H1 (cell line): ENCODE measurements around the gene NIT2. TPM values are rescaled to one million over a fixed set of nuclear protein-coding genes. Genes with fewer than 3 reads are reported as not detected.

Experiments
- BRCA1 ChIP-seq: IDR thresholded peaks from 2 replicates; pipeline ENCODE4 v1.6.1; 2012; ENCODE audit warnings: low read depth, low read length, improper control_type of control experiment
- CBX5 ChIP-seq: fragments of 300-800, 300-1000 bp; sonication (generic); IDR thresholded peaks from 2 replicates; pipeline ENCODE4 v1.7.1; 2016; ENCODE audit warnings: antibody characterized with exemption, low read length, low read depth
- CHD1 ChIP-seq: IDR thresholded peaks from 2 replicates; pipeline ENCODE4 v1.6.1; 2012; ENCODE audit warnings: low read depth, low read length, improper control_type of control experiment
- CHD2 ChIP-seq: IDR thresholded peaks from 2 replicates; pipeline ENCODE4 v1.6.1; 2012; ENCODE audit warnings: low read length, improper control_type of control experiment
- CREB1 ChIP-seq: IDR thresholded peaks from 2 replicates; pipeline ENCODE4 v1.6.1; 2012; ENCODE audit warnings: inconsistent platforms
- HDAC2 ChIP-seq, 2 experiments: fragments of 300-600 bp in 1 of 2; sonication (generic) in 1 of 2; IDR thresholded peaks; 2 replicates each; pipeline ENCODE4 v1.6.1; 2011 to 2012; ENCODE audit warnings: low read depth in 2 of 2, low read length in 2 of 2, mild to moderate bottlenecking in 2 of 2, moderate library complexity in 2 of 2, borderline replicate concordance in 1 of 2, inconsistent platforms in 1 of 2
- JUN ChIP-seq: IDR thresholded peaks from 2 replicates; pipeline ENCODE4 v1.6.1; 2011; ENCODE audit warnings: low read depth, mild to moderate bottlenecking, improper control_type of control experiment, low read length
- KDM4A ChIP-seq: IDR thresholded peaks from one replicate; pipeline ENCODE4 v1.7.1; 2012; ENCODE audit warnings: low read depth, mild to moderate bottlenecking, moderate library complexity, low read length, inconsistent platforms; ENCODE audit not compliant: severe bottlenecking
- NANOG ChIP-seq: IDR thresholded peaks from 2 replicates; pipeline ENCODE4 v1.6.1; 2011; ENCODE audit warnings: low read length, low read depth, mild to moderate bottlenecking, inconsistent platforms; ENCODE audit not compliant: insufficient read depth, poor library complexity, severe bottlenecking
- RBBP5 ChIP-seq: IDR thresholded peaks from 2 replicates; pipeline ENCODE4 v1.7.1; 2012; ENCODE audit warnings: low read depth, mild to moderate bottlenecking, inconsistent platforms, low read length, moderate library complexity, borderline replicate concordance
- RFX5 ChIP-seq: IDR thresholded peaks from 2 replicates; pipeline ENCODE4 v1.6.1; 2011; ENCODE audit warnings: low read depth, low read length, improper control_type of control experiment, borderline replicate concordance
- SIRT6 ChIP-seq: IDR thresholded peaks from one replicate; pipeline ENCODE4 v1.7.1; 2012; ENCODE audit warnings: low read length, inconsistent platforms
- SP2 ChIP-seq: IDR thresholded peaks from 2 replicates; pipeline ENCODE4 v1.6.1; 2012; ENCODE audit warnings: mild to moderate bottlenecking, low read length, inconsistent platforms
- SP4 ChIP-seq: IDR thresholded peaks from 2 replicates; pipeline ENCODE4 v1.6.1; 2012; ENCODE audit warnings: low read length, inconsistent platforms
- SUZ12 ChIP-seq: fragments of 200-600 bp; sonication (generic); IDR thresholded peaks from 2 replicates; pipeline ENCODE4 v1.6.1; 2012; ENCODE audit warnings: mild to moderate bottlenecking, inconsistent platforms, low read length, moderate library complexity, mixed read lengths
- TAF1 ChIP-seq: IDR thresholded peaks from 2 replicates; pipeline ENCODE4 v1.6.1; 2011; ENCODE audit warnings: mild to moderate bottlenecking, low read depth, low read length
- TAF7 ChIP-seq: optimal IDR thresholded peaks from 2 replicates; pipeline ENCODE3; 2011; ENCODE audit warnings: low read depth, mild to moderate bottlenecking, inconsistent platforms, low read length, moderate library complexity, borderline replicate concordance
- TEAD4 ChIP-seq: IDR thresholded peaks from 2 replicates; pipeline ENCODE4 v1.6.1; 2012; ENCODE audit warnings: low read depth, low read length, inconsistent platforms, mixed read lengths
- YY1 ChIP-seq: IDR thresholded peaks from 2 replicates; pipeline ENCODE4 v1.6.1; 2011; ENCODE audit warnings: low read depth, mild to moderate bottlenecking, low read length
- polyA plus RNA-seq, 7 experiments: library from polyadenylated mRNA; depleted of rRNA in 3 of 7; stranded (reverse) in 5 of 7; unstranded in 2 of 7; fragments of >200 nt in 5 of 7; fragments of 200-250 nt in 2 of 7; gene quantifications; 1 replicate in 5 of 7; 2 replicates in 1 of 7; 4 replicates in 1 of 7; pipeline versions ENCODE4 v1.2.1 to v1.2.3, GENCODE V29; 2011 to 2013; ENCODE audit warnings: missing spikeins in 2 of 7, mixed read lengths in 2 of 7
- total RNA-seq: library from RNA; stranded (reverse); fragmentation: NEBNext Ultra II Directional; extraction: Animal tissue kit (Norgen Biotek cat#: 25700); gene quantifications from 2 replicates; pipeline ENCODE4 v1.2.1, GENCODE V29; 2021
- TF ChIP-seq, protein P1 (sequence below): IDR thresholded peaks from 2 replicates; pipeline ENCODE4 v1.6.1; 2012; ENCODE audit warnings: inconsistent platforms
- TF ChIP-seq, protein P2 (sequence below), 3 experiments: IDR thresholded peaks; 1 replicate in 2 of 3; 2 replicates in 1 of 3; pipeline versions ENCODE4 v1.5.1 to v1.6.1; 2011; ENCODE audit warnings: low read length in 3 of 3, mild to moderate bottlenecking in 3 of 3, inconsistent platforms in 2 of 3, low read depth in 1 of 3, moderate library complexity in 1 of 3; ENCODE audit not compliant: insufficient read depth in 1 of 3; ENCODE audit errors: control extremely low read depth in 1 of 3

The NIT2 gene
- total and polyA plus RNA-seq, 2 of the 8 experiments (the other 6 are each of a cell fraction or from before 2014, with no cell fraction given), result 15.2 to 25.3 TPM

DNA sequence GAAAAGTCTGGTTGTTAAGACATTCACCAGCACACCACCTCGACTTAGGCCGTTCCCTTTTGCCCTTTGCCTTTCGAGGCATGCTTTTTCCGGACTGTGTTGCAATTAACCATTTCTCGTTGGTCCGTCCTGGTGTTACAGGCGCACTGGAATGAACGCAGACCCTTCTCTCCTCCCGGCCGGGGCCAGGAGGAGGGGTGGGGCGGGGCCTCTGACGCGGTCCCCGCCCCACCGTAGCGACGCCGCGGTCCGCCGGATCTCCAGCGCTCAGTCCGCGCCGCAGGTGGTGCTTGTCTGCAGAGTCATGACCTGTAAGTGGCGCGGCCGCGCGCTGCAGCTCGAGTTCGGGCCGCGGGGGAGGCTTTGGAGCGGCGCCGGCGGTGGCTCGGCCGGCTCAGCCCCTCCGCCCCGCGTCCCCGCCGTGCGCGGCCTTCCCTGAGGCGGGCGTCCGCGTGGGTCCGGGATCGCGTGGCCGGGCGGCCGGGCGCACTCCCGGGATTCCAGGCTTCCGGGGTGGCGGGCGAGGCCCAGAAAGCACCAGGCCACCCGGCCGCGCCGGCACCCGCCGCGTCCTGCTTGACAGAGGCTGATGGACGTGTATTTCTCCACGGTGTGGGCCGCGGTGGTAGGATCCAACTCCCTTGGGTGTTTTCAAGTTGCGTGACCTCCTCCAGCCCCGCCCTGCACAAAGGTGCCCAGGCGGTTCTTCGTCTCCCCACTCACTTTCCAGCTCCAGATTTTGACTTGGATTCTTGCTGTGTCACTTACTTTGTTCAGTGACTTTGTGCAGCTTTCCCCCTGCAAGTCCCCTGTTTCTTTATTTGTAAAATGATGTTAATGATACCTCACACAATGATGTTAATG lies at the start of gene NIT2 (continued):
- TF ChIP-seq TEAD4 (no peak), CHD2 (no peak), YY1 (no peak), CREB1 (peak; percentile 63), RBBP5 (peak; percentile 77; the same call in 1 of the 2 replicates), SP4 (no peak), BRCA1 (no peak), NANOG (peak; percentile 71), RFX5 (no peak), SP2 (no peak), CBX5 (no peak), TAF1 (peak; percentile 89), HDAC2 (IDR thresholded peaks at IDR 0.05; ENCODE audit: borderline replicate concordance in 1 of 2, low read depth in 2 of 2, low read length in 2 of 2) (0 out of 4 replicates have a peak, but pooled peaks of 1 of the 2 experiments have one; percentile 62), KDM4A (peak; percentile 34), TAF7 (peak; percentile 55), SUZ12 (no peak), CHD1 (no peak), JUN (no peak), SIRT6 (no peak)
- TF ChIP-seq, protein P1, sequence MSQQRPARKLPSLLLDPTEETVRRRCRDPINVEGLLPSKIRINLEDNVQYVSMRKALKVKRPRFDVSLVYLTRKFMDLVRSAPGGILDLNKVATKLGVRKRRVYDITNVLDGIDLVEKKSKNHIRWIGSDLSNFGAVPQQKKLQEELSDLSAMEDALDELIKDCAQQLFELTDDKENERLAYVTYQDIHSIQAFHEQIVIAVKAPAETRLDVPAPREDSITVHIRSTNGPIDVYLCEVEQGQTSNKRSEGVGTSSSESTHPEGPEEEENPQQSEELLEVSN, result no peak
- TF ChIP-seq, protein P2, sequence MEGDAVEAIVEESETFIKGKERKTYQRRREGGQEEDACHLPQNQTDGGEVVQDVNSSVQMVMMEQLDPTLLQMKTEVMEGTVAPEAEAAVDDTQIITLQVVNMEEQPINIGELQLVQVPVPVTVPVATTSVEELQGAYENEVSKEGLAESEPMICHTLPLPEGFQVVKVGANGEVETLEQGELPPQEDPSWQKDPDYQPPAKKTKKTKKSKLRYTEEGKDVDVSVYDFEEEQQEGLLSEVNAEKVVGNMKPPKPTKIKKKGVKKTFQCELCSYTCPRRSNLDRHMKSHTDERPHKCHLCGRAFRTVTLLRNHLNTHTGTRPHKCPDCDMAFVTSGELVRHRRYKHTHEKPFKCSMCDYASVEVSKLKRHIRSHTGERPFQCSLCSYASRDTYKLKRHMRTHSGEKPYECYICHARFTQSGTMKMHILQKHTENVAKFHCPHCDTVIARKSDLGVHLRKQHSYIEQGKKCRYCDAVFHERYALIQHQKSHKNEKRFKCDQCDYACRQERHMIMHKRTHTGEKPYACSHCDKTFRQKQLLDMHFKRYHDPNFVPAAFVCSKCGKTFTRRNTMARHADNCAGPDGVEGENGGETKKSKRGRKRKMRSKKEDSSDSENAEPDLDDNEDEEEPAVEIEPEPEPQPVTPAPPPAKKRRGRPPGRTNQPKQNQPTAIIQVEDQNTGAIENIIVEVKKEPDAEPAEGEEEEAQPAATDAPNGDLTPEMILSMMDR (IDR thresholded peaks at IDR 0.05; ENCODE audit: control extremely low read depth in 1 of 3, insufficient read depth in 1 of 3, low read depth in 1 of 3, low read length in 3 of 3), result no peak
